ENCODE results near the gene MAST4. TPM values are rescaled to one million over a fixed set of nuclear protein-coding genes. Genes with fewer than 3 reads are reported as not detected.

MAST4 gene
- total and polyA plus RNA-seq, 2 of the 4 experiments (the other 2 are of a cell fraction) = 4.8 to 6.8 TPM

- no peaks in the 10 kb centered on the region for H3K9me3 ChIP-seq (ENCODE audit: control insufficient read depth, insufficient read depth, low read length)
- H3K79me1 ChIP-seq (ENCODE audit: low read depth in 1 of 2, low read length in 2 of 2) = no peaks in the 10 kb centered on the region
- no peak overlapping the region for H2AK5ac ChIP-seq (ENCODE audit: low read depth, low read length)
- ATAC-seq (ENCODE audit: low read depth) (no peak), DNase-seq (no peak)
- H3K18ac ChIP-seq (ENCODE audit: low read depth, low read length) = no peak overlapping the region
- no peaks in the 10 kb centered on the region for H3K4me1 ChIP-seq (ENCODE audit: control insufficient read depth, insufficient read depth, low read length)
- no peak overlapping the region for H2AFZ ChIP-seq (replicated peaks; ENCODE audit: low read length, poor library complexity)
- no peak overlapping the region for H2AK9ac ChIP-seq (replicated peaks; ENCODE audit: low read depth, low read length, poor library complexity)
- ChIA-PET POLR2A (ENCODE audit: unreplicated experiment) (no interaction called here), CTCF (no interaction called here)
- H3K9ac ChIP-seq (ENCODE audit: low read depth, low read length) = no peak overlapping the region
- no peak overlapping the region for H3K14ac ChIP-seq (replicated peaks; ENCODE audit: low read depth, low read length)
- WGBS, 2 experiments (ENCODE audit: extremely low coverage in 2 of 2, insufficient read length in 1 of 2) = no CpG with 5 or more reads among the region's 5 CpGs
- no peak overlapping the region for H3K56ac ChIP-seq (ENCODE audit: extremely low read depth, insufficient read depth, low read length)
- no peak overlapping the region for H3K27ac ChIP-seq (ENCODE audit: insufficient read depth, low read length)
- no TSS peak for BruUV-seq (replicated peaks)
- no peaks in the 10 kb centered on the region for H3K36me3 ChIP-seq (ENCODE audit: control insufficient read depth, insufficient read depth, low read length)
- no peaks in the 10 kb centered on the region for H3K27me3 ChIP-seq (ENCODE audit: control insufficient read depth, insufficient read depth, low read length)
- no peak overlapping the region for H3K4me2 ChIP-seq (ENCODE audit: low read depth, low read length)
- H2BK20ac ChIP-seq (ENCODE audit: low read depth, low read length) = no peak overlapping the region
- no peak overlapping the region for H2BK15ac ChIP-seq (ENCODE audit: low read depth, low read length)
- H3K23ac ChIP-seq (ENCODE audit: low read depth, low read length) = no peak overlapping the region
- H3K4me3 ChIP-seq (ENCODE audit: insufficient read depth, low read depth, low read length) = no peak overlapping the region
- no peak overlapping the region for H2BK120ac ChIP-seq (ENCODE audit: low read depth, low read length)
- TF ChIP-seq RCOR1 (IDR thresholded peaks at IDR 0.05; ENCODE audit: insufficient replicate concordance, low read length) (no peak), ELK1 (IDR thresholded peaks at IDR 0.05; ENCODE audit: borderline replicate concordance, low read depth, low read length) (no peak), MAFK (IDR thresholded peaks at IDR 0.05; ENCODE audit: low read depth, low read length) (no peak), NFE2L2 (IDR thresholded peaks at IDR 0.05; ENCODE audit: low read depth, low read length) (no peak), CEBPB (IDR thresholded peaks at IDR 0.05; ENCODE audit: low read depth, low read length) (no peak), SMC3 (IDR thresholded peaks at IDR 0.05; ENCODE audit: low read depth, low read length) (no peak), MXI1 (IDR thresholded peaks at IDR 0.05; ENCODE audit: borderline replicate concordance, low read depth, low read length) (no peak), CTCF (conservative IDR thresholded peaks at IDR 0.05; ENCODE audit: low read depth, low read length) (no peak), USF2 (IDR thresholded peaks at IDR 0.05; ENCODE audit: low read depth, low read length) (no peak)
- no peak overlapping the region for H4K5ac ChIP-seq (ENCODE audit: low read depth, low read length)
- dilution Hi-C loops (cut with HindIII; ENCODE audit: low sequenced_read_pairs, unreplicated experiment) (no loop called here), in situ Hi-C loops (cut with MboI; ENCODE audit: low sequenced_read_pairs) (no loop called here), intact Hi-C loops (cut with micrococcal nuclease) (no loop called here)
- no peak overlapping the region for H4K91ac ChIP-seq (ENCODE audit: insufficient read depth, low read depth, low read length)
- no peak overlapping the region for H2BK5ac ChIP-seq (ENCODE audit: low read depth, low read length, poor library complexity, severe bottlenecking)
- no peaks in the 10 kb centered on the region for H4K20me1 ChIP-seq (ENCODE audit: insufficient read depth, low read length)
- no peaks in the 10 kb centered on the region for H3K9me1 ChIP-seq (ENCODE audit: insufficient read depth, low read length)
- H3K4ac ChIP-seq (ENCODE audit: low read depth, low read length) = no peak overlapping the region
- no peak overlapping the region for H4K8ac ChIP-seq (ENCODE audit: low read depth in 2 of 2, low read length in 2 of 2)
These were observed 583.6 kb downstream of the MAST4 start for GRCh38 chr5:67179697-67180361.

All from IMR-90 (cell line).